GM19372 (cell line): ENCODE data around the gene UTP4.
"Not testable (repeated sequence)": the region's sequence is repeated elsewhere in the genome, so short reads cannot be mapped to it uniquely, and the experiment has no call there.

Experiments used
- ATAC-seq: cut with Tn5 transposase; IDR thresholded peaks from one replicate; pipeline ENCODE4 v1.9.1; 2021; ENCODE audit warnings: mild to moderate bottlenecking, low read depth, moderate library complexity; ENCODE audit not compliant: unreplicated experiment

UTP4 gene

DNA sequence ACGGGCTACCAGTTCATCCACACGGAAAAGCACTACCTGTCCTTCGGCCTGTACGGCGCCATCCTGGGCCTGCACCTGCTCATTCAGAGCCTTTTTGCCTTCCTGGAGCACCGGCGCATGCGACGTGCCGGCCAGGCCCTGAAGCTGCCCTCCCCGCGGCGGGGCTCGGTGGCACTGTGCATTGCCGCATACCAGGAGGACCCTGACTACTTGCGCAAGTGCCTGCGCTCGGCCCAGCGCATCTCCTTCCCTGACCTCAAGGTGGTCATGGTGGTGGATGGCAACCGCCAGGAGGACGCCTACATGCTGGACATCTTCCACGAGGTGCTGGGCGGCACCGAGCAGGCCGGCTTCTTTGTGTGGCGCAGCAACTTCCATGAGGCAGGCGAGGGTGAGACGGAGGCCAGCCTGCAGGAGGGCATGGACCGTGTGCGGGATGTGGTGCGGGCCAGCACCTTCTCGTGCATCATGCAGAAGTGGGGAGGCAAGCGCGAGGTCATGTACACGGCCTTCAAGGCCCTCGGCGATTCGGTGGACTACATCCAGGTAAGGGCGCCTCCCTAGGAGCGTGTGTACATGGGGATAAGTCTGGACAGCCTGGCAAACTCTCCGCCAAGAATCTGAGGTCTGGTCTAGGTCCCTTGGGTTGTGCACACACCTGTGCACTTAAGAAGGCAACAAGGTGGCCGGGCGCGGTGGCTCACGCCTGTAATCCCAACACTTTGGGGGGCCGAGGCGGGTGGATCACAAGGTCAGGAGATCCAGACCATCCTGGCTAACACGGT lies 22.8 kb upstream of the UTP4 start:
- ATAC-seq: no peak

DNA sequence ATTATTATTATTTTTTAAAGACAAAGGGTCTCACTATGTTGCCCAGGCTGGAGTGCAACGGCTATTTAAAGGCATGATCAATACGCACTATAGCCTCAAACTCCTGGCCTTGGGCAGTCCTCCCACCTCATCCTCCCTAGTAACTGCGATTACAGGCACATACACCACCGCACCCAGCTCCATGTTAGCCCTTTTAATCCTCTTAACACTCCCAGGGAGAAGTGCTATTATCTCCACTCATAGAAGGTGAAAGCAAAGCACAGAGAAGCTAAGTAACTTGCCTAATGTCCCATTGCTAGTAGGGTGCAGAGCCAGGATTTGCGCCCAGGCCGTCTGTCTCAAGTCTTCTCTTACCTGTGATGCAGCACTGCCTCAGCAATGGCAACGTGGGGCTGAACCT lies 22.0 kb upstream of the UTP4 start:
- ATAC-seq: no peak

GRCh38 chr16:69111216-69111875 lies 21.1 kb upstream of the UTP4 start:
- no peak for ATAC-seq

- no peak for ATAC-seq
Measured at GRCh38 chr16:69111876-69112230, 20.6 kb upstream of the UTP4 start.

GRCh38 chr16:69112285-69113129 lies 19.9 kb upstream of the UTP4 start:
- ATAC-seq: no peak

DNA sequence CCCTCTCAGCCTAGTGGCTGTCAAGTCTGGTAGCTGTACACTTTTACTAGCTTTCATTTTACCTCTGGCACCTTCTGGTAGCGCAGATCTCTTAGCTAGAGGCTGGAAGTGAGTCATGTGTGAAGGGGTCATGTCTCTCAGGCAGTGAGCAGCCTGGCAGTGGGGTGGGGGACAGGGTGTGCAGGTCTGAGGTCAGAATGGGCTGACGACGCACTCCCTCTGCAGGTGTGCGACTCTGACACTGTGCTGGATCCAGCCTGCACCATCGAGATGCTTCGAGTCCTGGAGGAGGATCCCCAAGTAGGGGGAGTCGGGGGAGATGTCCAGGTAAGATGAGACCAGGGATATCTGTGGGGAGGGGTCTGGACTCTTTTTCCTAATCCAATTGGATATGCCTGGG lies 19.2 kb upstream of the UTP4 start:
- ATAC-seq: no peak

DNA sequence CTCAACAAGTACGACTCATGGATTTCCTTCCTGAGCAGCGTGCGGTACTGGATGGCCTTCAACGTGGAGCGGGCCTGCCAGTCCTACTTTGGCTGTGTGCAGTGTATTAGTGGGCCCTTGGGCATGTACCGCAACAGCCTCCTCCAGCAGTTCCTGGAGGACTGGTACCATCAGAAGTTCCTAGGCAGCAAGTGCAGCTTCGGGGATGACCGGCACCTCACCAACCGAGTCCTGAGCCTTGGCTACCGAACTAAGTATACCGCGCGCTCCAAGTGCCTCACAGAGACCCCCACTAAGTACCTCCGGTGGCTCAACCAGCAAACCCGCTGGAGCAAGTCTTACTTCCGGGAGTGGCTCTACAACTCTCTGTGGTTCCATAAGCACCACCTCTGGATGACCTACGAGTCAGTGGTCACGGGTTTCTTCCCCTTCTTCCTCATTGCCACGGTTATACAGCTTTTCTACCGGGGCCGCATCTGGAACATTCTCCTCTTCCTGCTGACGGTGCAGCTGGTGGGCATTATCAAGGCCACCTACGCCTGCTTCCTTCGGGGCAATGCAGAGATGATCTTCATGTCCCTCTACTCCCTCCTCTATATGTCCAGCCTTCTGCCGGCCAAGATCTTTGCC lies 18.0 kb upstream of the UTP4 start:
- ATAC-seq: no peak

DNA sequence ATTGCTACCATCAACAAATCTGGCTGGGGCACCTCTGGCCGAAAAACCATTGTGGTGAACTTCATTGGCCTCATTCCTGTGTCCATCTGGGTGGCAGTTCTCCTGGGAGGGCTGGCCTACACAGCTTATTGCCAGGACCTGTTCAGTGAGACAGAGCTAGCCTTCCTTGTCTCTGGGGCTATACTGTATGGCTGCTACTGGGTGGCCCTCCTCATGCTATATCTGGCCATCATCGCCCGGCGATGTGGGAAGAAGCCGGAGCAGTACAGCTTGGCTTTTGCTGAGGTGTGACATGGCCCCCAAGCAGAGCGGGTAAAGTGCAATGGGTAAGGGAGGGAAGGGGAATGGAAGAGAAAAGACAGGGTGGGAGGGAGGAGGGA lies 17.5 kb upstream of the UTP4 start:
- no peak for ATAC-seq

- ATAC-seq: no peak
Measured at GRCh38 chr16:69115361-69115760, 17.1 kb upstream of the UTP4 start.

DNA sequence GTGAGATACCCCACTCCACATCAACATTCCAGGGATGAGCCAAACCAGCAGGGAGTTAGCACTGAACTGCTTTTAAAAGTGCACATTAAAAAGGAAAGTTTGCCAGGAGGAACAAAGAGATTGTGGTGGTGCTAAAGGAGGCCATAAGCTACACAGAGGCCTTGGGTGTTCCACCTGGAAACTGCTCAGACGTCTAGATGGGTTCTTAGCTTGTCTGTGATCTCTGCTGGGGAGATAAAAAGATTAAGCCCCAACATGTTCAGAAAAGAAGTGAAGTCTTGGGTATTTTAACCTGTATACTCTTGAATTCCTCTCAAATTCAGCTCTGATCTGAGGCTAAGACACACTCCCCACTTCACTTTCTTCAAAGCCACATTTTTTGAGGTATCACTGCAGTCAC lies 16.6 kb upstream of the UTP4 start:
- no peak for ATAC-seq

DNA sequence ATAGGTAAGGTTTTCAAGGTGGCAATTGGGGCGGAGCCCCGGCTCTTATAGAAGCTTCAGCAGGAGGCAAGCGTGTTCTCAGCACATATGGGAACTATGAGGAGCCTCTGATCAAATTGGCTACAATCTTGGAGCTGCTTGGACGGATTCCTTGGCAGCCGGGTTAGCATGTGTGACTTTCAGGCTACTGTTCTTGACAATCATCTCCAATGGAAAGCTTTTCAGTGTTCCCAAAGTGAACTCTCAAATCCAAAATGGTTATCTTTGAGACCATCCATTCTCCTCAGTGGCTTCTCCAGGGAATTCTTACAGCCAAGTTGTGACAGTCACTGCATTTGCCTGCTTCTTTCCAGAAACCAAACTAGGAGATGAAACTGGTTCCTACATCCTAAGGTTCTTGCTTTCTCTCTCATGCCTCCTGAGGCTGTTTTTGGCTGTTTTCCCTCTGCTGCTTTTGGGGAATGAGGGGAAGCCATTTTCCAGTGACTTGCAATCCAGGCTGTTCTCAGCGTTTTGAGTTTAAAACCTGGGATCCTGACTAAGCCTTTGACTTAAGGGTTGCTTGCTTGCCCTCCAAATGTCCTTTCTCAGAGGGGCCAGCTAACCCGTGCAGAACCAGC lies 16.1 kb upstream of the UTP4 start:
- ATAC-seq: no peak

DNA sequence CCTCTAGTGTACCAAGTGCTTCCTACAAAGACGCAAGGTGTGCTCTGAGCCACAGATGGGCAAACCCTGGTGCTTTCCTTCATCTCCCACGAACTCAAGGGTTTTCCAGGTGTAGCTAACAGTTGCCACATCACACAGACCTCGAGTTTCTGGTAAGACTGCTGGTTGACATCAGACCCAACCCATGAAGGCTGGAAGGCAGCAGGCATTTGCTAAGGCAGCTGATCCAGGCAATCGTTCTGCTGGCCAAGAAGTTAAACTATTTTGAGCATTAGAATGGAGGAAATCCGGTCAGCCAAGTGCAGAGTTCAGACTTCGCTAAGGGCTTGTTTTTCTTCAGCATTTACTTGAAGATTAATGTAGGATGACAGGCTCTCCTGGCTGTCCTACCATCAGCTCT lies 15.5 kb upstream of the UTP4 start:
- ATAC-seq: no peak

DNA sequence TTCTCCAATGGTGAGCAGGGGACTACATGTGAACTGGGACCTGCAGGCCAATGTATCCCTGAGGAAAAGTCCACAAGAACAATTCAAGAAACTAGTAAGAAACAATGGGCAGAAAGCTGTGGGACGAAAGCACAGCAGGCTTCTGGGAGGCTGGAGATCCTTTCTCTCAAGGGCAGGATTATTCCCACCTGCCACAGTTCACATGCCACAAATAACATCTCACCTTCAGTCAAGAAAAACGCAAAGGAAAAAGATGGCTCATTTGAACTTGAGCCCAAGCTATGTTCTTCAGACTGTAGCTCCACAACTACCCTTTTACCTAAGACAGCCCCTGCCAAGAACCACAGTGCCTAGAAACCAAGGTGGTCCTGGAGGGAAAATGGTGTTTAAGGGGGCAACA lies 14.0 kb upstream of the UTP4 start:
- no peak for ATAC-seq

DNA sequence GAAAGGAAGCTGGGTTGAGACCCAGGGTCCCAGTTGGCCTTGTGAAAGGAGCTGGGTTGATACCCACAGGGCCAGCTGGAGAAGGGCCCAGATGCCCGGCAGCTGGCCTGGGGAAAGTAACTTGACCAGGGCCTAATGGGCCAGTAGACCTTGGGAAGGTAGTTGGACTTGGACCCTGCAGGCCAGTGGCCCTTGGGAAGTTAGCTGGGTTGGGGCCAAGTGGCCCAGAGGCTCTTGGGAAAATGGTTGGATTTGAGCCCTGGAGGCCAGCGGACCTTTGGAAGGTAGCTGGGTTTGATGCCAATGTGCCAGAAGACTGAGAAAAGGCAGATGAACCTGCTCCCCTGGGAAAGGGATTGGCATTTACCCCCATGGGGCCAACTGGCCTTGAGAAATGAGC lies 13.5 kb upstream of the UTP4 start:
- no peak for ATAC-seq

- ATAC-seq: no peak
Measured at GRCh38 chr16:69119536-69119935, 12.9 kb upstream of the UTP4 start.

DNA sequence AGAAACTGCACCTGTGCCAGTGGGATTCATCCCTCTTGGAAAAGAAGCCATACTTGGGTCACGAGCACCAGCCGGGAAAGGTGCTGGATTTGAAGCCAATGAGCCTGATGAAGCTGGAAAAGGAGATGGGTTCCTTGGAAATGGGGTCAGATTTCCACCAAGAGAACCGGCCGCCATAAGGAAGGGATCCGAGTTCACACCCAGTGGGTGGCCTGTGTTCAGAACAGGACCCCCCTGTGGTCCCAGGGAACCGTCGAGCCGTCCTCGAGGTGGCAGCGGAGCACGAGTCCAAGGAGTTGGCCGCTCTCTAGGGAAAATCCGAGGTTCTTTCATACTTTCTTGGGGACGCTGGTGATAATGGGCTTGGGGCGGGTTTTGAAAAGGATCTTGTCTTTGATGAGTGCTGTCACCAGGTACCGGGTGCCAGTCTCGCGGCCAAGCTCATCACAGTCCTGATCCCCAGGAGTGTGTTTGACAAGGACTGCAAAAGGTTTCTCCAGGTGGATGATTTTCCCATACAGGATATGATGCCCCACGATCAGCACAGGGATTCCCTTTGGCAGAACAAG lies 12.3 kb upstream of the UTP4 start:
- no peak for ATAC-seq

DNA sequence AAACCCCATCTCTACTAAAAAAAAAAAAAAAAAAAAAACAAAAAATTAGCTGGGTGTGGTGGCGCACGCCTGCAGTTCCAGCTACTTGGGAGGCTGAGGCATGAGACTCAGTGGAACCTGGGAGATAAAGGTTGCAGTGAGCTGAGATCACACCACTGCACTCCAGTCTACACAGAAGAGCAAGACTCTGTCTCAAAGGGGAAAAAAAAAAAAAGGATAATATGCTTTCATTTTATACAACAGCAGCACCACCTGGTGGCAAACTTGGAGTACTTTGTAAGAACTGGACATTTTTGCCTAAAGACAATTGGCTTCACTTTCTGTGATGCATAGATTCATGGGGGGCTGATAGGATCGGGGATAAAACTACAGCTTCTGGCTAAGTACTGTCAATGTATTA lies 8.5 kb upstream of the UTP4 start:
- no peak for ATAC-seq

DNA sequence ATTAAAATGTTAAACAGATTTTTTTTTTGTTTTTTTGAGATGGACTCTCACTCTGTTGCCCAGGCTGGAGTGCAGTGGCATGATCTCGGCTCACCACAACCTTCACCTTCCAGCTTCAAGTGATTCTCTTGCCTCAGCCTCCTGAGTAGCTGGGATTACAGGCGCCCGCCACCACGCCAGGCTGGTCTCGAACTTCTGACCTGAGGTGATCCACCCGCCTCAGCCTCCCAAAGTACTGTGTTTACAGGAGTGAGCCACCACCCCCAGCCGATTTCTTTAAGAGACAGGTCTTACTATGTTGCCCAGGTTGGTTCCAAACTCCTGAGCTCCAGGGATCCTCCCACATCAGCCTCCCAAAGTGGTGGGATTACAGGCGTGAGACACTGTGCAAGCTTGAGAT lies 8.0 kb upstream of the UTP4 start:
- ATAC-seq: not testable (repeated sequence)

DNA sequence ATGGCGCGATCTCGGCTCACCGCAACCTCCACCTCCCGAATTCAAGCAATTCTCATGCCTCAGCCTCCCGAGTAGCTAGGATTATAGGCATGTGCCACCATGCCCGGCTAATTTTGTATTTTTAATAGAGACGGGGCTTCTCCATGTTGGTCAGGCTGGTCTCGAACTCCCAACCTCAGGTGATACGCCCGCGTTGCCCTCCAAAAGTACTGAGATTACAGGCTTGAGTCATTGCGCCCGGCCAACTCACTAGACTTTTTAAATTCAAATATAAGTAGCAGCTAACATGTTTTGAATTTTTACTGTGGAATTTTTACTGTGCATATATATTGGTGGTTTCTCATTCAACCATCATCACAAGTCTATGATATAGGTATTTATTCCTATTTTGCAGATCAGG lies 7.5 kb upstream of the UTP4 start:
- ATAC-seq: not testable (repeated sequence)

- no peak for ATAC-seq
Measured at GRCh38 chr16:69126221-69126620, 6.2 kb upstream of the UTP4 start.
